HCT116 (cell line): ENCODE data around the gene TBXA2R. TPM values are rescaled to one million over a fixed set of nuclear protein-coding genes. Genes with fewer than 3 reads are reported as not detected.

Experiments
- ATAC-seq: fragments of 200-7000 bp; cut with Tn5 transposase; 2 replicates; pipeline ENCODE4 v1.9.1; 2020; ENCODE audit warnings: mild to moderate bottlenecking, moderate library complexity
- BruUV-seq: library from RNA; stranded (reverse); fragments of 400-500 nt; replicated peaks from 2 replicates; lab custom pipeline; 2021; lab: Mats Ljungman, UMichigan
- CTCF ChIA-PET: fragments of 300-600 bp; sonication (Branson Sonifier 250); formaldehyde crosslinking; loops from one replicate; lab custom pipeline; 2021; ENCODE audit warnings: antibody characterized with exemption; lab: Charles Lee
- POLR2A ChIA-PET: fragments of 300-600, 350-600 bp; sonication (Branson Sonifier 250); formaldehyde crosslinking; loops from one replicate; lab custom pipeline; 2021; ENCODE audit warnings: antibody characterized with exemption; lab: Charles Lee
- RAD21 ChIA-PET, 2 experiments: fragments of 300-600 bp; sonication (Branson Sonifier 250); formaldehyde crosslinking; loops; one replicate each; lab custom pipeline; 2023; ENCODE audit warnings: low total read pairs in 2 of 2; ENCODE audit not compliant: uncharacterized antibody in 2 of 2, unreplicated experiment in 2 of 2, low non-redundant PET in 1 of 2; lab: Charles Lee
- DNase-seq: peaks from one replicate; pipeline ENCODE4 v3.0.0-alpha.2; 2010; ENCODE audit warnings: low read depth, low spot score
- H2AFZ ChIP-seq: fragments of 200-600 bp; shearing (Covaris generic), sonication (generic); 2 replicates; pipeline ENCODE4 v1.6.1; 2017; ENCODE audit warnings: low read depth, mixed run types, mixed read lengths, antibody characterized with exemption, low read length; ENCODE audit not compliant: poor library complexity, severe bottlenecking
- H3K27ac ChIP-seq: 2 replicates; pipeline ENCODE4 v1.5.1; 2012; ENCODE audit warnings: low read depth, low read length
- H3K27me3 ChIP-seq: fragments of 200-600 bp; sonication (generic); 2 replicates; pipeline ENCODE4 v1.6.1; 2016; ENCODE audit warnings: mixed run types, low read length, mixed read lengths; ENCODE audit not compliant: insufficient read depth
- H3K36me3 ChIP-seq, 2 experiments: fragments of 200-500 bp in 1 of 2; fragments of 200-600 bp in 1 of 2; sonication (Bioruptor generic) in 1 of 2; sonication (generic) in 1 of 2; 2 replicates each; pipeline versions ENCODE4 v1.5.1 to v1.6.1; 2014 to 2016; ENCODE audit warnings: low read length in 2 of 2, inconsistent platforms in 1 of 2, mixed read lengths in 1 of 2, mixed run types in 1 of 2; ENCODE audit not compliant: insufficient read depth in 2 of 2, control insufficient read depth in 1 of 2
- H3K4me1 ChIP-seq, 2 experiments: fragments of 200-600 bp in 1 of 2; sonication (generic) in 1 of 2; 2 replicates each; pipeline versions ENCODE4 v1.5.1 to v1.6.1; 2012 to 2017; ENCODE audit warnings: low read length in 2 of 2, inconsistent platforms in 1 of 2, mild to moderate bottlenecking in 1 of 2, mixed read lengths in 1 of 2, mixed run types in 1 of 2, moderate library complexity in 1 of 2; ENCODE audit not compliant: insufficient read depth in 2 of 2, control insufficient read depth in 1 of 2
- H3K4me2 ChIP-seq: fragments of 200-600 bp; sonication (generic); 2 replicates; pipeline ENCODE4 v1.6.1; 2017; ENCODE audit warnings: mixed run types, low read length, mixed read lengths
- H3K4me3 ChIP-seq, 2 experiments: fragments of 200-600 bp in 1 of 2; sonication (generic) in 1 of 2; replicated peaks in 1 of 2; 2 replicates each; pipeline ENCODE4 v1.5.1; 2011 to 2016; ENCODE audit warnings: low read length in 2 of 2, control low read depth in 1 of 2, low read depth in 1 of 2, mild to moderate bottlenecking in 1 of 2, mixed read lengths in 1 of 2, mixed run types in 1 of 2
- H3K79me2 ChIP-seq: fragments of 200-600 bp; sonication (generic); 2 replicates; pipeline ENCODE4 v1.6.1; 2017; ENCODE audit warnings: mild to moderate bottlenecking, mixed run types, low read length, moderate library complexity, mixed read lengths; ENCODE audit not compliant: insufficient read depth
- H3K9ac ChIP-seq: fragments of 200-600 bp; sonication (generic); 2 replicates; pipeline ENCODE4 v1.6.1; 2016; ENCODE audit warnings: low read length, mixed read lengths
- H3K9me2 ChIP-seq: fragments of 200-600 bp; sonication (generic), shearing (Covaris generic); 2 replicates; pipeline ENCODE4 v1.6.1; 2017; ENCODE audit warnings: mixed run types, mild to moderate bottlenecking, moderate library complexity; ENCODE audit not compliant: insufficient read depth
- H3K9me3 ChIP-seq, 2 experiments: fragments of 200-500 bp in 1 of 2; fragments of 200-600 bp in 1 of 2; sonication (Bioruptor generic) in 1 of 2; sonication (generic) in 1 of 2; 2 replicates each; pipeline ENCODE4 v1.6.1; 2014 to 2017; ENCODE audit warnings: low read length in 2 of 2, mixed read lengths in 2 of 2, inconsistent platforms in 1 of 2, low read depth in 1 of 2, mild to moderate bottlenecking in 1 of 2, mixed run types in 1 of 2, moderate library complexity in 1 of 2; ENCODE audit not compliant: control insufficient read depth in 1 of 2, insufficient read depth in 1 of 2
- H4K20me1 ChIP-seq: fragments of 200-600 bp; sonication (generic), shearing (Covaris generic); 2 replicates; pipeline ENCODE4 v1.6.1; 2017; ENCODE audit warnings: mixed run types, mild to moderate bottlenecking, moderate library complexity; ENCODE audit not compliant: insufficient read depth
- CEBPB ChIP-seq: IDR thresholded peaks from 2 replicates; pipeline ENCODE4 v1.6.1; 2012; ENCODE audit warnings: low read depth
- EGR1 ChIP-seq: IDR thresholded peaks from 2 replicates; pipeline ENCODE4 v1.6.1; 2012; ENCODE audit warnings: low read depth
- EZH2 ChIP-seq: fragments of 200-600 bp; sonication (generic); IDR thresholded peaks from 2 replicates; pipeline ENCODE4 v1.6.1; 2017; ENCODE audit warnings: antibody characterized with exemption, mixed run types
- EZH2phosphoT487 ChIP-seq: fragments of 200-600 bp; IDR thresholded peaks from 2 replicates; pipeline ENCODE4 v1.6.1; 2018; ENCODE audit warnings: antibody characterized with exemption, borderline replicate concordance
- FOSL1 ChIP-seq: IDR thresholded peaks from 2 replicates; pipeline ENCODE4 v1.6.1; 2012; ENCODE audit warnings: low read depth
- POLR2AphosphoS5 ChIP-seq: IDR thresholded peaks from 2 replicates; pipeline ENCODE4 v1.6.1; 2011; ENCODE audit warnings: mild to moderate bottlenecking, low read depth, low read length, moderate library complexity
- SP1 ChIP-seq: IDR thresholded peaks from 2 replicates; pipeline ENCODE4 v1.6.1; 2012; ENCODE audit warnings: low read depth
- SRF ChIP-seq: IDR thresholded peaks from 2 replicates; pipeline ENCODE4 v1.6.1; 2012; ENCODE audit warnings: low read depth
- ZFX ChIP-seq: fragments of 450-650 bp; IDR thresholded peaks from 2 replicates; pipeline ENCODE4 v1.6.1; 2017
- ZNF274 ChIP-seq: fragments of 200-500 bp; sonication (Bioruptor generic); IDR thresholded peaks from 2 replicates; pipeline ENCODE4 v1.6.1; 2014; ENCODE audit warnings: mild to moderate bottlenecking, low read depth, low read length, inconsistent platforms
- intact Hi-C: fragments of 100-400 bp; cut with micrococcal nuclease; formaldehyde crosslinking; loops from 2 replicates; pipeline ENCODE4 v1.10.0; 2022
- total RNA-seq: library from RNA; stranded (reverse); gene quantifications from one replicate; pipeline ENCODE4 v1.2.1, GENCODE V29; 2021; ENCODE audit not compliant: unreplicated experiment
- TF ChIP-seq, protein P1 (sequence below), 3 experiments: fragments of 200-600 bp in 1 of 3; sonication (generic) in 1 of 3; IDR thresholded peaks in 2 of 3; conservative IDR thresholded peaks in 1 of 3; 2 replicates each; pipeline ENCODE4 v1.5.1; 2012 to 2017; ENCODE audit warnings: low read depth in 2 of 3, low read length in 2 of 3, antibody characterized with exemption in 1 of 3, borderline replicate concordance in 1 of 3, control low read depth in 1 of 3, mild to moderate bottlenecking in 1 of 3, mixed read lengths in 1 of 3, mixed run types in 1 of 3, moderate library complexity in 1 of 3; ENCODE audit not compliant: insufficient read depth in 1 of 3
- TF ChIP-seq, protein P2 (sequence below): IDR thresholded peaks from 2 replicates; pipeline ENCODE4 v1.6.1; 2012; ENCODE audit warnings: low read depth

Gene TBXA2R
- total RNA-seq, 1 experiment from 2014 or later, result 2.3 TPM

DNA sequence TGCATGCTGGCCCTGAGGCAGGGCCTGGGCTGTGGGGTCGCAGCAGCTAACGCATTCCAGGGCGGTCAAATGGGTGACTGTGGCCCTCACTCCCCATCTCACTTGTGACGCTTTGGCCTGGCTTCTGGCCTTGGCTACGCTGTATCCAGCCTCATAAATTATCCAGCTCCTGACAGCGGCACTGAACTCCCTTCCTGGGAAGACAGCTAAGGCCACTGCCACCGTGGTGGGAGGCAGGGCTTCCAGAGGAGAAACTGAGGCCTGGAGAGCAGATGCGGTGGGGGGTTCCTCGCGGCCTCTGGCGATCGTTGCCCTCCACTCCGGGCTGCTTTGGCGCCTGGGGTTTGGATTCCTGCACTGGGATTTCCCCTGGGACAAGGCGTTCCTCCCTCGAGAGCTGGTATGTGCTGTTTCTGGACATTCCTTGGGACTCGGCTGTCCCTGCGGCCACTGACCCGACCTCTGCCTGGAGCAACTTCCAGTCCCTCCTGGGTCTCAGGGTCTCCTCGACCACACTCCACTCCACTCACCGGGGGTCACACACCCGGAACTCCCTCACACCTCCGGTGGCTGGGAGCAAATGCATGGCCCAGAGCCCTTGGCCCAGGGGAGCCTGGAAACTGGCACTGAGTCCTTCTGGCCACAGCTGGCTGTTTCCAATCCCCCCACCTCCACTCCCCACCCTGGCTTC, 3.4 kb downstream of the TBXA2R start:
- H3K79me2 ChIP-seq, result no peaks in the 10 kb centered on the region
- POLR2A ChIA-PET, result no interaction called here
- ATAC-seq, result no peak
- no peaks in the 10 kb centered on the region for H3K27me3 ChIP-seq
- CTCF ChIA-PET, result interaction anchor here (0.7 kb wide), 1 partner anchor 15 kb away, joined by 3 read pairs; no protein-coding TSS in a partner anchor
- H3K4me3 ChIP-seq, result no peak overlapping the region
- H3K36me3 ChIP-seq, result no peaks in the 10 kb centered on the region
- no TSS peak for BruUV-seq
- RAD21 ChIA-PET, result no interaction called here
- H3K27ac ChIP-seq, result no peak overlapping the region
- H3K9me3 ChIP-seq, result no peaks in the 10 kb centered on the region
- no peak for TF ChIP-seq SRF
- TF ChIP-seq ZFX, result no peak
- TF ChIP-seq EZH2phosphoT487, result no peak
- no peak for TF ChIP-seq CEBPB
- TF ChIP-seq, protein P1, sequence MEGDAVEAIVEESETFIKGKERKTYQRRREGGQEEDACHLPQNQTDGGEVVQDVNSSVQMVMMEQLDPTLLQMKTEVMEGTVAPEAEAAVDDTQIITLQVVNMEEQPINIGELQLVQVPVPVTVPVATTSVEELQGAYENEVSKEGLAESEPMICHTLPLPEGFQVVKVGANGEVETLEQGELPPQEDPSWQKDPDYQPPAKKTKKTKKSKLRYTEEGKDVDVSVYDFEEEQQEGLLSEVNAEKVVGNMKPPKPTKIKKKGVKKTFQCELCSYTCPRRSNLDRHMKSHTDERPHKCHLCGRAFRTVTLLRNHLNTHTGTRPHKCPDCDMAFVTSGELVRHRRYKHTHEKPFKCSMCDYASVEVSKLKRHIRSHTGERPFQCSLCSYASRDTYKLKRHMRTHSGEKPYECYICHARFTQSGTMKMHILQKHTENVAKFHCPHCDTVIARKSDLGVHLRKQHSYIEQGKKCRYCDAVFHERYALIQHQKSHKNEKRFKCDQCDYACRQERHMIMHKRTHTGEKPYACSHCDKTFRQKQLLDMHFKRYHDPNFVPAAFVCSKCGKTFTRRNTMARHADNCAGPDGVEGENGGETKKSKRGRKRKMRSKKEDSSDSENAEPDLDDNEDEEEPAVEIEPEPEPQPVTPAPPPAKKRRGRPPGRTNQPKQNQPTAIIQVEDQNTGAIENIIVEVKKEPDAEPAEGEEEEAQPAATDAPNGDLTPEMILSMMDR (IDR thresholded peaks at IDR 0.05 in 2 of 3, conservative IDR thresholded peaks at IDR 0.05 in 1 of 3; ENCODE audit: borderline replicate concordance in 1 of 3, insufficient read depth in 1 of 3, low read depth in 2 of 3, low read length in 2 of 3), result no peak
- no peak overlapping the region for H2AFZ ChIP-seq
- DNase-seq, result no peak
- no peak overlapping the region for H3K9ac ChIP-seq
- intact Hi-C loops, result no loop called here
- H3K4me2 ChIP-seq, result no peak overlapping the region
- H4K20me1 ChIP-seq, result no peaks in the 10 kb centered on the region
- peaks cover 11 to 26% of the 10 kb centered on the region in 2 experiments for H3K4me1 ChIP-seq
- H3K9me2 ChIP-seq, result no peaks in the 10 kb centered on the region

DNA sequence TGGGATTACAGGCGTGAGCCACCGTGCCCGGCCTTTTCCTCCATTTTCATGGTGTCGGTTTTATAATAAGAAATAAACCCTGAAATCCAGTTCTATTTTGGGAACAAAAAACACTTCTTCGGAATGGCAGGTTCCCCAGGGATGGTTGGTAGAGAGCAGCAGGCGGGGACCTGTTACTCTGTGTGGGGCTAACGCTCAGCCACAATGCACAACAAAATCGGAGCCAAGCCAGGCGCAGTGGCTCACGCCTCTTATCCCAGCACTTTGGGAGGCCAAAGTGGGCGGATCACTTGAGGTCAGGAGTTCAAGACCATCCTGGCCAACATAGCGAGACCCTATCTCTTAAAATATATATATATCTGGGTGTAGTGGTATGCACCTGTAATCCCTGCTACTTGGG, 5.7 kb downstream of the TBXA2R start:
- Histone ChIP-seq H3K79me2 (no peaks in the 10 kb centered on the region), H3K9ac (no peak overlapping the region), H3K4me3 (no peak overlapping the region), H3K27me3 (no peaks in the 10 kb centered on the region), H3K9me2 (no peaks in the 10 kb centered on the region), H3K27ac (no peak overlapping the region), H3K36me3 (no peaks in the 10 kb centered on the region), H3K4me1 (peaks cover 6 to 8% of the 10 kb centered on the region in 2 experiments; a peak in 3 of 4 replicates), H3K9me3 (no peaks in the 10 kb centered on the region), H3K4me2 (no peak overlapping the region), H4K20me1 (no peaks in the 10 kb centered on the region), H2AFZ (no peak overlapping the region)
- ChIA-PET RAD21 (no interaction called here), CTCF (no interaction called here), POLR2A (no interaction called here)
- TF ChIP-seq ZFX (no peak), ZNF274 (no peak), FOSL1 (no peak), EGR1 (no peak), SP1 (no peak), POLR2AphosphoS5 (no peak), CEBPB (no peak), EZH2 (no peak), EZH2phosphoT487 (no peak)
- TF ChIP-seq, protein P2, sequence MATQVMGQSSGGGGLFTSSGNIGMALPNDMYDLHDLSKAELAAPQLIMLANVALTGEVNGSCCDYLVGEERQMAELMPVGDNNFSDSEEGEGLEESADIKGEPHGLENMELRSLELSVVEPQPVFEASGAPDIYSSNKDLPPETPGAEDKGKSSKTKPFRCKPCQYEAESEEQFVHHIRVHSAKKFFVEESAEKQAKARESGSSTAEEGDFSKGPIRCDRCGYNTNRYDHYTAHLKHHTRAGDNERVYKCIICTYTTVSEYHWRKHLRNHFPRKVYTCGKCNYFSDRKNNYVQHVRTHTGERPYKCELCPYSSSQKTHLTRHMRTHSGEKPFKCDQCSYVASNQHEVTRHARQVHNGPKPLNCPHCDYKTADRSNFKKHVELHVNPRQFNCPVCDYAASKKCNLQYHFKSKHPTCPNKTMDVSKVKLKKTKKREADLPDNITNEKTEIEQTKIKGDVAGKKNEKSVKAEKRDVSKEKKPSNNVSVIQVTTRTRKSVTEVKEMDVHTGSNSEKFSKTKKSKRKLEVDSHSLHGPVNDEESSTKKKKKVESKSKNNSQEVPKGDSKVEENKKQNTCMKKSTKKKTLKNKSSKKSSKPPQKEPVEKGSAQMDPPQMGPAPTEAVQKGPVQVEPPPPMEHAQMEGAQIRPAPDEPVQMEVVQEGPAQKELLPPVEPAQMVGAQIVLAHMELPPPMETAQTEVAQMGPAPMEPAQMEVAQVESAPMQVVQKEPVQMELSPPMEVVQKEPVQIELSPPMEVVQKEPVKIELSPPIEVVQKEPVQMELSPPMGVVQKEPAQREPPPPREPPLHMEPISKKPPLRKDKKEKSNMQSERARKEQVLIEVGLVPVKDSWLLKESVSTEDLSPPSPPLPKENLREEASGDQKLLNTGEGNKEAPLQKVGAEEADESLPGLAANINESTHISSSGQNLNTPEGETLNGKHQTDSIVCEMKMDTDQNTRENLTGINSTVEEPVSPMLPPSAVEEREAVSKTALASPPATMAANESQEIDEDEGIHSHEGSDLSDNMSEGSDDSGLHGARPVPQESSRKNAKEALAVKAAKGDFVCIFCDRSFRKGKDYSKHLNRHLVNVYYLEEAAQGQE, result no peak
- no peak for DNase-seq
- no TSS peak for BruUV-seq
- intact Hi-C loops, result no loop called here
- no peak for ATAC-seq
